GM12873 (cell line): Measurements from ENCODE around the gene SLIT3.

Experiments
- TF ChIP-seq, protein P1 (sequence below): IDR thresholded peaks from 2 replicates; pipeline ENCODE4 v1.5.1; 2012; ENCODE audit warnings: low read depth, mild to moderate bottlenecking, moderate library complexity, low read length, control low read depth; ENCODE audit not compliant: insufficient read depth; ENCODE audit errors: missing control alignments

SLIT3 gene

DNA sequence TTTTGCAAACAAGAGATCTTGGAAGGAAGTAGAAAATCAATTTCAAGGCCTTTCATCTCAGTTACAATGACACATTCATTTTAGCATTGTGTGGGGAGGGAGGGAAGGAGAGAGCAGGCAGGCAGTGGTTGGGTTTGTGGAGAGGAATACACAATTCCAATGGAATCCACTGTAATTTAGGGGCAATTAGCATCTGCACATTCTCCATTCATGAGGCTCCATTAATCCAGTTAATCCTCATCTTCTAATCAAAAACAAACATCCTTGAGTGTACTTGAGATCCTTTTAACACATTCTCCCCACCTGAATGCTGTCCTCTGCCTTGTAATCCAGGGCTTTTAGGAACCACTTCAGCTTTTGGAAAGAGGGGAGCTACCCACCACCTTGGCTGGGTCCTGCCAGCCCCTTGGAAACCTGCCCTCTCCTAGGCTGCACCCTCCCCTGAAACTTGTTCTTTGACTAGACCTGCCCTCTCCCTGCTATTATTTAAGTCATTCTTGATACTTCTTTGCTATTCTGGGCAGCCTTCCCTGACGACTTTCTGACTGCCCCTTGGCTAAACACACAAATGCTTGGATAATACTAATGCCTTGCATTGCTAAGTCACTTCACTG is 271.2 kb downstream of the SLIT3 start:
- TF ChIP-seq, protein P1, sequence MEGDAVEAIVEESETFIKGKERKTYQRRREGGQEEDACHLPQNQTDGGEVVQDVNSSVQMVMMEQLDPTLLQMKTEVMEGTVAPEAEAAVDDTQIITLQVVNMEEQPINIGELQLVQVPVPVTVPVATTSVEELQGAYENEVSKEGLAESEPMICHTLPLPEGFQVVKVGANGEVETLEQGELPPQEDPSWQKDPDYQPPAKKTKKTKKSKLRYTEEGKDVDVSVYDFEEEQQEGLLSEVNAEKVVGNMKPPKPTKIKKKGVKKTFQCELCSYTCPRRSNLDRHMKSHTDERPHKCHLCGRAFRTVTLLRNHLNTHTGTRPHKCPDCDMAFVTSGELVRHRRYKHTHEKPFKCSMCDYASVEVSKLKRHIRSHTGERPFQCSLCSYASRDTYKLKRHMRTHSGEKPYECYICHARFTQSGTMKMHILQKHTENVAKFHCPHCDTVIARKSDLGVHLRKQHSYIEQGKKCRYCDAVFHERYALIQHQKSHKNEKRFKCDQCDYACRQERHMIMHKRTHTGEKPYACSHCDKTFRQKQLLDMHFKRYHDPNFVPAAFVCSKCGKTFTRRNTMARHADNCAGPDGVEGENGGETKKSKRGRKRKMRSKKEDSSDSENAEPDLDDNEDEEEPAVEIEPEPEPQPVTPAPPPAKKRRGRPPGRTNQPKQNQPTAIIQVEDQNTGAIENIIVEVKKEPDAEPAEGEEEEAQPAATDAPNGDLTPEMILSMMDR = no peak

- TF ChIP-seq, protein P1 = no peak
Observed at GRCh38 chr5:169029037-169029436, 271.9 kb downstream of the SLIT3 start.

DNA sequence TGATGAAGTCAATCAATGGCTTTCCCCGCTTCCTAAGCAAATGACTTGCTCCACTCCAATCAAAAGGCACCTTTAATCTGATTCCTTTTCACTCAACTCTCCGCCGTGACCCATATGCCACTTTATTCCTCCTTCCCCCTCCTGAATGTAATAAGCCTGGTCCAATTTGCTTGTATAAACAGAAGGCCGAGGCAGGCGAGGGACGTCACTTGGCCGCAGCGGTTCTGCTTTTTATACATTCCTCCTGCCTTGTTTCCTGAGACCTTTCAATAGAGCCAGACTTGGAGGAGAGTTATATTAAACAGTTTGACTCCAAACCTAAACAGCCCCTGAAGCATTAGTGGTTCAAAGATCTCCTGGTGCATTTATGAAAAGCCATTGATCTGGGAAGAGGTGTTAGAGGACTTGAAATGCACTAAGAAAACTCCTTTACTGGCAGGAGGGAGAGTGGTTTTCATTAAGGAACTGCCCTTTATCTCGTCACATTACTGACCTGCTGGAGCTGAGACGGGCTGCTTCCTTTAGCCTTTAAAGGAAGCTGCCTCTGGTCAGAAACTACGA is 273.4 kb downstream of the SLIT3 start:
- TF ChIP-seq, protein P1 = no peak

GRCh38 chr5:169025491-169025890 is 275.4 kb downstream of the SLIT3 start:
- TF ChIP-seq, protein P1 = no peak

DNA sequence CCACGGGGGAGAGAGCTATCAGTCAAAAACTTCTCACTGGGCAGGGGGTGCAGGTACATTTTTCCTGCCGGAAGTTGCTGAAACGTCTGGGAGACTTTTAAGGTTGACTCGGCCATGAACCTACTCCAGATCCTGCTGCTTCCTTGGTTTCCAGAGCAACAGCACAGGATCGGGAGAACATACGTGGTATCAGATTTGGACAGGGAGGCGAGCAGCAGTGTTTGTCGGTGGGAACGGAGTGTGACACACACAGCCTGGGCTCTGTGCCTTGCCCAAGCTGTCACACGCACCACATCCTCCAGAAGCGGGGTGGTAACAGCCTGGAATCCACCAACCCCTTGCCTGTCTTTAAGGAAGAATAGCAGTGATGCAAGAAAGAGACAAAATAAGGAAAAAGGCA is 276.5 kb downstream of the SLIT3 start:
- TF ChIP-seq, protein P1 = no peak

GRCh38 chr5:169022718-169023117 is 278.2 kb downstream of the SLIT3 start:
- TF ChIP-seq, protein P1 = no peak

GRCh38 chr5:169020102-169020501 is 280.8 kb downstream of the SLIT3 start:
- TF ChIP-seq, protein P1 = no peak
